DMS79 (cell line): ENCODE measurements around the gene ACTA1.
"Not testable (repeated sequence)": the region's sequence is repeated elsewhere in the genome, so short reads cannot be mapped to it uniquely, and the experiment has no call there.

ENCODE experiments used
- DNase-seq: peaks from one replicate; lab custom pipeline; 2025; lab: John Stamatoyannopoulos, UW

Gene ACTA1

GRCh38 chr1:229434005-229434640, at the start of gene ACTA1:
TSS of gene ACTA1 (minus strand) at chr1:229434094. CDS start at chr1:229433115, 979 bp downstream.
- no peak for DNase-seq

DNA sequence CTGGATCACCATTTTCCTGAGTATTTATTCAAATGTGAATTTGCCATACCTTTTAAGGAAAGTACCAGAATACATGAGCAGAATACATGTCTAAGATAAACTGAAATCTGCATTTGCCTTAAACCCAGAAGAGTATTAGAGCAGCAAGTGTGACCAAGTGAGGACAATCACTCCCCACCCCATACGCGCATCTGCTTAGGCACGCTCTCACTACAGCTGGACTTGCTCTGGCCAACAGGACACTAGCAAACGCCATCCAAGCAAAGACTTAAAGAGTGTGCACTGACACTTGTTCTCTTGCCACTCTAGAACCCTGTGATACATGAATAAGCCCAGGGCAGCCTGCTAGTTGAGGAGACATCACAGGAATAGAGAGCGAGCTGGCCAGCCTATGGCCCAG, 48.6 kb upstream of the ACTA1 start:
- no peak for DNase-seq

GRCh38 chr1:229480495-229480894, 46.6 kb upstream of the ACTA1 start:
- no peak for DNase-seq

GRCh38 chr1:229479660-229480399, 45.9 kb upstream of the ACTA1 start:
- no peak for DNase-seq

GRCh38 chr1:229478852-229479251, 45.0 kb upstream of the ACTA1 start:
- no peak for DNase-seq

DNA sequence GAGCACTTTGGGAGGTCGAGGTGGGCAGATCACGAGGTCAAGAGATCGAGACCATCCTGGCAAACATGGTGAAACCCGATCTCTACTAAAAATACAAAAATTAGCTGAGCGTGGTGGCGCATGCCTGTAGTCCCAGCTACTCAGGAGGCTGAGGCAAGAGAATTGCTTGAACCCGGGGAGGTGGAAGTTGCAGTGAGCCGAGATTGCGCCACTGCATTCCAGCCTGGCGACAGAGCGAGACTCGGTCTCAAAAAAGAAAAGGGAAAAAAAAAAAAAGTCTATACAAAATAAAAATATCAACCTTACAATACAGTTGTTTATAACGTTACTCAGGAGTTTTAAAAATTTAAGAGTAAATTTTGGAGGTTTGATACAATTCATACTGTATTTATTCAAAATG, 42.0 kb upstream of the ACTA1 start:
- not testable (repeated sequence) for DNase-seq

GRCh38 chr1:229474509-229474908, 40.6 kb upstream of the ACTA1 start:
- DNase-seq = no peak

- no peak for DNase-seq
Observed at GRCh38 chr1:229471175-229471574, 37.3 kb upstream of the ACTA1 start.

DNA sequence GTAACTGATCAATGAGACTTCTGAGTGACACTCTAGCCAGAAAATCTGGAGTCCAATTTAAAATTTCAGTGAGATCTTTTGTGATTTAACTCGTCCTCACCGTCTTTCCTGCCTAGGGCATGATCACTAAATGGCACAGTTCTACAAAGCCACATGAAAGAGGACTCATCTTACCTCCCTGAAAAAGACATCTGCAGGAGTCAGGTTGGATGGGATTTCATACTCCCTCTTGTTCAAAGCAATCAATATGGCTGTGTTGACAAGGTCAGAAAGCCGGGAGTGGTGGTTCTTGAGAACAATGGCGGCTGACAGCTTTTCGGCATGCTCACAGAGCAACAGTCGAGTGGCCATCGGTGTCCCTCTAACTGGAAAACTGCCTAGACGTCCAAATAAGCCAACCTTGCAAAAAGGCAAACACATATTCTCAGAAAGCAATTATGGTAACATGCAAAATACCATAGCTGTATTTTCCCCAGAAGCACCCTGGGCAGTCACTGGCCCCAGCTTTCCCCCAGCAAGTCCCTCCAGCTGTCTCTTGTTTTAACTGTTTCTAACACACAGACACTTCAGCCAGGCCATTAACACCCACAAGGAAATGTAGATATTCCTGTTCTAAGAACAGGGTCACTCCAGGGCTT, 36.6 kb upstream of the ACTA1 start:
- no peak for DNase-seq

- no peak for DNase-seq
Observed at GRCh38 chr1:229466887-229467286, 33.0 kb upstream of the ACTA1 start.

DNA sequence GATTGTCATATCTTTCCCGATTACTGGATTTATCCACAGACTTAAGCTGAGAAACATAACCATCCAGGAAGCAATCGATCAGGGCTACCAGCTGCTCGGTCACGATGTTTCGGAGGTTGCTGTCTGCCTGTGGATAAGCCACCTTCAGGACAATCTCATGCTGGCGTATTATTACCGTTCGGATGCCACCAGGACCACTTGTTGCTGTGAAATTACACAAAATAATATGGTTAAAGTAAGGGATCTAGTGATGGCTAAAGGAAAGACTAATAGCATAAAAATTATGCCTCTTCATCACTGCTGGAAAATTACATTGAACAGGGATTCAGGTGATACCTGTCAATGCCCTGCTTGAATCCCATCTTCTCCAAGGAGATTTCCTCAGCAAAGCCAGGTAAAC, 30.8 kb upstream of the ACTA1 start:
- DNase-seq = no peak

DNA sequence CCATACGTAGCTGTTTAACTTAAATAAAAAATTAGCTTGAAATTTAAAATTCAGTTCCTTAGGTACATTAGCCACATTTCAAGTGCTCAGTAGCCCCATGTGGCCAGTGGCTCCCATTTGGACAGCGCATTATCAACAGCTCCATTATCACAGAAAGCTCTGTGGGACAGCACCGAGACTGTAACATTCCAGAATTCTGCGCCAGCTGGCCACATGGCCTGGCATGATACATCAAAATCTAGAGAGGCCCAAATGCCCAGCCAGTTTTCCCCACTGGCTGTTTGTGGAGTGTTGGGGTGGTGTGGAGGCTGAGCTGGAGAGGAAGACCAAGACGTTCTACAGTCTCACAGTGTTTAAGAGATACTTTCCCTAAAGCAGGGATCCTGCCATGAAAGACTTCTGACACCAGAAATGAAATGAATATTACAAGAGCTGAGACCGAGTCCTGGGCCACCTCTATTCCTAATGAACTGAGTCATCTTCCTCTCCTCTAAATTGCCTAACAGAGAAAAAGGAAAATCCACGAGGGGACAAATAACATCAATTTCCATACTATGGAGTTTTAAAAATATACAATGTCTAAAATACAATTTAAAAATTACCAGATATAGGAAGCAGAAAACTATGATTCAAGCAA, 27.3 kb upstream of the ACTA1 start:
- no peak for DNase-seq

DNA sequence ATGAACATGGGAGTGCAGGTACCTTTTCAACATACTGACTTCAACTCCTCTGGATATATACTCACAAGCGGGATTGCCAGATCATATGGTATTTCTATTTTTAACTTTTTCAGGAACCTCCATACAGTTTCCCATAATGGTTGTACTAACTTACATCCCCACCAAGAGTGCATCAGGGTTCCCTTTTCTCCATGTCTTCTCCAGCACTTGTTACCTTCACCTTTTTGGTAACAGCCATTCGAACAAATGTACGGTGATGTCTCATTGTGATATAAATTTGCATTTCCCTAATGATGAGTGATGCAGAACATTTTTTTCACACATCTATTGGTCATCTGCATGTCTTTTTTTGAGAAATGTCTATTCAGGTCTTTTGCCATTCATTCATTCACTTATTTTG, 25.9 kb upstream of the ACTA1 start:
- no peak for DNase-seq

DNA sequence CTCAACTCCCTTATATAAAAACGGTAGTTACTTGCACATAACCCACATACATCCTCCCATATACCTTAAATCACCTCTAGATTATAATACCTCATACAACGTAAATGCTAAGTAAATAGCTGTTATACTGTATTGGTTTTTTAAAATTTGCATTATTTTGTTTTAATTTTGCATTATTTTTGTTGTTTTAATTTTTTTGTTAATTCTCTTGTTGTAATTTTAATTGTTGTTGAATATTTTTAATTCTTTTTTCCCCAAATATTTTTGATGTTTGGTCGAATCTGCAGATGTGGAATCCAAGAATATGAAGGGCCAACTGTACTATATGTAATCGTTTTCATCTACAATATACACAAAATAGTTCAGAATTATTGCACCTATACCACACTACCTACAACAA, 23.5 kb upstream of the ACTA1 start:
- DNase-seq = no peak

- no peak for DNase-seq
Observed at GRCh38 chr1:229456016-229456415, 22.1 kb upstream of the ACTA1 start.

DNA sequence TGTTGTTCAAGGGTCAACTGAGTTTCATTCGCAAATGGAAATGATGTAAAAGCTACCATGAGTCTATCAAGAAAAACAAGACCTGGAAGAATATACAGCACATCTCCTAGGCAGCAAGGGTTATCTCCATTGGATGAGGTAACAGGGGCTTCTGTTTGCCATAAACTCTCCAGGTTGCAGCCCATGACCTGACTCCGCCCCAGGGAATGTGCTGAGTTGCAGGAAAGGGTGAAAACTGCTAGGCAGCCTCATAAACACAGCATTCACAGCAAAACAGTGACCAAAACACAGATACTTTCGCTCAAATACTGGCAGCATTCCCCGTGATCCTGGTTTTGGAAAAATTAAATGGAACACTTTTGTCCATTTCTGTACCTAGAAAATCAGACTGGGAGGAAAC, 20.2 kb upstream of the ACTA1 start:
- no peak for DNase-seq

- DNase-seq = no peak
Observed at GRCh38 chr1:229452956-229453801, 19.3 kb upstream of the ACTA1 start.

GRCh38 chr1:229448845-229449244, 15.0 kb upstream of the ACTA1 start:
- no peak for DNase-seq

GRCh38 chr1:229448354-229448753, 14.5 kb upstream of the ACTA1 start:
- no peak for DNase-seq

DNA sequence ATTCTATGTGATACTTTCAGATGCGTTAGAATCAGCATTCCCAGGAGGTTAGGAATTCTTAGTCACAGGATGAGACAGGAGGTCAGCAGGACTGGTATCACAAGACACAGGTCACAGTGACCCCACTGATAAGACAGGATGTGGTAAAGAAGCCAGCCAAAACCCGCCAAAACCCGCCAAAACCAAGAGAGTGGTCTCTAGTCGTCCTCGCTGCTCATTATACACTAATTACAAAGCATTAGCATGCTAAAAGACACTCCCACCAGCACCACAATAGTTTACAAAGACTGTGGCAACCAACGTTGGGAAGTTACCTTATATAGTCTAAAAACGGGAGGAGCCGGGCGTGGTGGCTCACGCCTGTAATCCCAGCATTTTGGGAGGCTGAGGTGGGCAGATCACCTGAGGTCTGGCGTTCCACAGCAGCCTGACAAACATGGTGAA, 13.9 kb upstream of the ACTA1 start:
- DNase-seq = no peak

DNA sequence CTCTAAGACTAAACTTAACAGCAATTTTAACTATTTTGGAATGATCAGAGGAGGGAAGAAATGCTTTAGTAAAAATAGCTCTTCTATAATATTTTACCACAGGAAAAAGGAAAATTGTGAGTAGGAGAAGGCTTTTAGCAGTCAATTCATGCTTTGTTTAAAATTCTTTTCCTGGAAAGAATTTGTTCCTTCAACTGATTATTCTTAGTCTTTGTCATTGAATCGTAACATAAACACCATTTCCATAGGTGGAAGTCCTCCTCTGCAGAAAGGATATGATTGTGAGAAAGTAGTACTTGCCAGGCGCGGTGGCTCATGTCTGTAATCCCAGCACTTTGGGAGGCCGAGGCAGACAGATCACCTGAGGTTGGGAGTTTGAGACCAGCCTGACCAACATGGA, 11.9 kb upstream of the ACTA1 start:
- no peak for DNase-seq
